Measurements from ENCODE around the gene SAMSN1.

- TF ChIP-seq CTCF (IDR thresholded peaks at IDR 0.05) (no peak), POLR2A (IDR thresholded peaks at IDR 0.05) (no peak)
Observed at GRCh38 chr21:14543983-14544382, 2.1 kb downstream of the SAMSN1 start.
